Skin epidermis (tissue), 12 donors: Measurements from ENCODE around the gene ACKR3.

Experiments
- H3K27ac ChIP-seq, 21 experiments: fragments of 200-600 bp; sonication (generic) in 11 of 21; one replicate each; pipeline ENCODE4 v1.5.0; 2020; ENCODE audit warnings: mild to moderate bottlenecking in 3 of 21, inconsistent platforms in 2 of 21, moderate library complexity in 2 of 21
- H3K4me3 ChIP-seq, 7 experiments: fragments of 200-600 bp; sonication (generic) in 2 of 7; one replicate each; pipeline ENCODE4 v1.5.0; 2020; ENCODE audit warnings: inconsistent platforms in 2 of 7, mild to moderate bottlenecking in 2 of 7, moderate library complexity in 1 of 7

Gene ACKR3

GRCh38 chr2:236580746-236581355 lies 11.2 kb downstream of the ACKR3 start:
- no peak overlapping the region for H3K27ac ChIP-seq
- no peak overlapping the region for H3K4me3 ChIP-seq

GRCh38 chr2:236581546-236581945 lies 11.9 kb downstream of the ACKR3 start:
- no peak overlapping the region for H3K4me3 ChIP-seq
- H3K27ac ChIP-seq = no peak overlapping the region

- H3K27ac ChIP-seq = peak overlapping the region in 1 of 21 experiments; percentile 9
- no peak overlapping the region for H3K4me3 ChIP-seq
Measured at GRCh38 chr2:236582968-236583367, 13.3 kb downstream of the ACKR3 start.

- Histone ChIP-seq H3K4me3 (no peak overlapping the region), H3K27ac (peak overlapping the region in 1 of 21 experiments; percentile 52)
Measured at GRCh38 chr2:236583621-236584203, 14.1 kb downstream of the ACKR3 start.

GRCh38 chr2:236584521-236585384 lies 15.1 kb downstream of the ACKR3 start:
- H3K4me3 ChIP-seq = no peak overlapping the region
- H3K27ac ChIP-seq = peak overlapping the region in 1 of 21 experiments; percentile 52

- Histone ChIP-seq H3K4me3 (no peak overlapping the region), H3K27ac (no peak overlapping the region)
Measured at GRCh38 chr2:236585966-236586365, 16.3 kb downstream of the ACKR3 start.

- no peak overlapping the region for H3K27ac ChIP-seq
- no peak overlapping the region for H3K4me3 ChIP-seq
Measured at GRCh38 chr2:236587861-236588815, 18.5 kb downstream of the ACKR3 start.

GRCh38 chr2:236588932-236589592 lies 19.4 kb downstream of the ACKR3 start:
- H3K4me3 ChIP-seq = no peak overlapping the region

GRCh38 chr2:236590846-236591245 lies 21.2 kb downstream of the ACKR3 start:
- H3K27ac ChIP-seq = no peak overlapping the region
- no peak overlapping the region for H3K4me3 ChIP-seq

More at GRCh38 chr2:236588932-236589592, 19.4 kb downstream of the ACKR3 start:
- H3K27ac ChIP-seq = no peak overlapping the region

- H3K27ac ChIP-seq = no peak overlapping the region
Measured at GRCh38 chr2:236592821-236593220, 23.2 kb downstream of the ACKR3 start.

GRCh38 chr2:236593531-236593930 lies 23.9 kb downstream of the ACKR3 start:
- Histone ChIP-seq H3K27ac (no peak overlapping the region), H3K4me3 (no peak overlapping the region)

More at GRCh38 chr2:236592821-236593220, 23.2 kb downstream of the ACKR3 start:
- no peak overlapping the region for H3K4me3 ChIP-seq

GRCh38 chr2:236593956-236594355 lies 24.3 kb downstream of the ACKR3 start:
- Histone ChIP-seq H3K27ac (no peak overlapping the region), H3K4me3 (no peak overlapping the region)

- no peak overlapping the region for H3K4me3 ChIP-seq
- peak overlapping the region in 1 of 21 experiments; percentile 5 for H3K27ac ChIP-seq
Measured at GRCh38 chr2:236597629-236598028, 28.0 kb downstream of the ACKR3 start.

GRCh38 chr2:236599059-236599458 lies 29.4 kb downstream of the ACKR3 start:
- no peak overlapping the region for H3K4me3 ChIP-seq
- H3K27ac ChIP-seq = no peak overlapping the region

GRCh38 chr2:236600158-236600557 lies 30.5 kb downstream of the ACKR3 start:
- Histone ChIP-seq H3K27ac (no peak overlapping the region), H3K4me3 (no peak overlapping the region)

GRCh38 chr2:236600892-236601291 lies 31.3 kb downstream of the ACKR3 start:
- no peak overlapping the region for H3K4me3 ChIP-seq
- peak overlapping the region in 2 of 21 experiments; percentile 79 to 80 for H3K27ac ChIP-seq

- Histone ChIP-seq H3K27ac (peak overlapping the region in 4 of 21 experiments; percentile 14 to 80 (median 54)), H3K4me3 (no peak overlapping the region)
Measured at GRCh38 chr2:236601316-236602202, 31.9 kb downstream of the ACKR3 start.

- Histone ChIP-seq H3K4me3 (no peak overlapping the region), H3K27ac (no peak overlapping the region)
Measured at GRCh38 chr2:236602678-236603077, 33.1 kb downstream of the ACKR3 start.
